GM23248 (cell line): ENCODE measurements around the gene FADS1.

Experiments
- EZH2 ChIP-seq: fragments of 200-600 bp; sonication (generic); IDR thresholded peaks from 2 replicates; pipeline ENCODE4 v1.6.1; 2018; ENCODE audit warnings: antibody characterized with exemption, mild to moderate bottlenecking; ENCODE audit not compliant: insufficient read depth, poor library complexity, severe bottlenecking
- EZH2phosphoT487 ChIP-seq: fragments of 200-600 bp; sonication (generic); IDR thresholded peaks from 2 replicates; pipeline ENCODE4 v1.6.1; 2018; ENCODE audit warnings: antibody characterized with exemption, moderate library complexity, mild to moderate bottlenecking, low read depth; ENCODE audit not compliant: insufficient read depth

- TF ChIP-seq EZH2phosphoT487, result no peak
- no peak for TF ChIP-seq EZH2
These were observed 39.3 kb downstream of the FADS1 start for GRCh38 chr11:61777234-61778090.
